ACC112 (cell line): ENCODE data around the gene MPP3.
A peak's percentile ranks its signal among the peaks of the same experiment; 100 is the strongest.

Experiments
- H2AFZ ChIP-seq: fragments of 200-600 bp; sonication (generic); one replicate; pipeline ENCODE4 v1.6.0; 2017; ENCODE audit warnings: antibody characterized with exemption, low read length; ENCODE audit not compliant: unreplicated experiment
- H3K27ac ChIP-seq: fragments of 200-600 bp; sonication (generic); 2 replicates; pipeline ENCODE4 v1.5.1; 2014; ENCODE audit warnings: low read depth, mild to moderate bottlenecking, antibody characterized with exemption, low read length, moderate library complexity
- H3K27me3 ChIP-seq: fragments of 200-600 bp; sonication (generic); 2 replicates; pipeline ENCODE4 v1.6.1; 2014; ENCODE audit warnings: mild to moderate bottlenecking, antibody characterized with exemption, low read length, moderate library complexity, mixed read lengths; ENCODE audit not compliant: insufficient read depth
- H3K36me3 ChIP-seq: fragments of 200-600 bp; sonication (generic); 2 replicates; pipeline ENCODE4 v1.6.1; 2016; ENCODE audit warnings: mild to moderate bottlenecking, antibody characterized with exemption, low read length, moderate library complexity, mixed read lengths; ENCODE audit not compliant: insufficient read depth
- H3K4me1 ChIP-seq: fragments of 200-600 bp; sonication (generic); one replicate; pipeline ENCODE4 v1.6.1; 2016; ENCODE audit warnings: low read length, mixed read lengths; ENCODE audit not compliant: insufficient read depth, unreplicated experiment, control insufficient read depth
- H3K4me3 ChIP-seq: fragments of 200-600 bp; sonication (generic); 2 replicates; pipeline ENCODE4 v1.5.1; 2014; ENCODE audit warnings: mild to moderate bottlenecking, low read depth, low read length
- H3K79me2 ChIP-seq: fragments of 200-600 bp; sonication (generic); one replicate; pipeline ENCODE4 v1.6.0; 2016; ENCODE audit warnings: low read length; ENCODE audit not compliant: control insufficient read depth, unreplicated experiment, insufficient read depth

MPP3 gene

GRCh38 chr17:43784628-43785101 lies 48.3 kb downstream of the MPP3 start:
- Histone ChIP-seq H3K27me3 (no peaks in the 10 kb centered on the region), H3K36me3 (no peaks in the 10 kb centered on the region), H3K27ac (peak overlapping the region; percentile 76), H3K79me2 (no peaks in the 10 kb centered on the region), H2AFZ (peak overlapping the region; percentile 20), H3K4me3 (peak overlapping the region; percentile 44), H3K4me1 (peaks cover 27% of the 10 kb centered on the region)

- Histone ChIP-seq H3K4me3 (peak overlapping the region; percentile 44; the same call in 1 of the 2 replicates), H3K36me3 (no peaks in the 10 kb centered on the region), H2AFZ (peak overlapping the region; percentile 20), H3K4me1 (peaks cover 32% of the 10 kb centered on the region), H3K79me2 (no peaks in the 10 kb centered on the region), H3K27ac (peak overlapping the region; percentile 76), H3K27me3 (no peaks in the 10 kb centered on the region)
Measured at GRCh38 chr17:43784068-43784467, 48.9 kb downstream of the MPP3 start.

DNA sequence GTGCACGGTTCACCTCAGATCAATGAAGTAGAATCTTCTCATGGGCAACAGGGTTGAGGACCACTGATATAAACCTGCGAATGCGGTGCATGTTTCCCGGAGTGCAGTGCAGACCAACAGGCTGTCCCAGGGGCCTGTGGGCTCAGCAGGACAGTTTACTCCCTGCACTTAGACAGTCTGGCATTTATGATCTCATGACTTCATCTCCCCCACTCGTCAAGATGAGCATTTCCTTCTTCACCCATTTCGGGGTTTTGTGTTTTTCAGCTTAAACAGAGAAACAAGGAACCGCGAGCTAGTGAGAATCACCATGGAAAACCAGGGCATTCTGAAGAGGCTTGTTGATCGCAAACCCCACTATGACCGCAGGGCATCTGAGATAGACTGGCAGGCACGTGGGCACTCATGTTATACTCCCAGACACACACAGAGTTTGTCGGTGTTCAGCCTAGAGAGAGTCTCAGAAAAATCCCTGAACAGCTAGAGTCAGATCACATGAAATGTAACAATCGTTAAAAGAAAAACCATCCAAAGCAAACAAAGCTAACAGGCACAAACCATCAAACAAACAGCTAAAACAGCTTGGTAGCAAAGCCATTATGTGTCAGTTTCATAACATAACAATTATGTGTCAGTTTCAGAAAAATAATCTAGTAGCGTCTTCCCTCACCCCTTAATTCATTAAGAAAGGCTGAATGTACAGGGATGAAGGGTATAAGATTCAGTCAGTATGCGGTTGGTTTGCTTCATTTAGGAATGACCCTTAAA lies 49.8 kb downstream of the MPP3 start:
- Histone ChIP-seq H2AFZ (peak overlapping the region; percentile 20), H3K79me2 (peaks cover under 1% of the 10 kb centered on the region), H3K36me3 (no peaks in the 10 kb centered on the region), H3K4me1 (peaks cover 32% of the 10 kb centered on the region), H3K27ac (peak overlapping the region; percentile 76), H3K27me3 (no peaks in the 10 kb centered on the region), H3K4me3 (no peak overlapping the region)

DNA sequence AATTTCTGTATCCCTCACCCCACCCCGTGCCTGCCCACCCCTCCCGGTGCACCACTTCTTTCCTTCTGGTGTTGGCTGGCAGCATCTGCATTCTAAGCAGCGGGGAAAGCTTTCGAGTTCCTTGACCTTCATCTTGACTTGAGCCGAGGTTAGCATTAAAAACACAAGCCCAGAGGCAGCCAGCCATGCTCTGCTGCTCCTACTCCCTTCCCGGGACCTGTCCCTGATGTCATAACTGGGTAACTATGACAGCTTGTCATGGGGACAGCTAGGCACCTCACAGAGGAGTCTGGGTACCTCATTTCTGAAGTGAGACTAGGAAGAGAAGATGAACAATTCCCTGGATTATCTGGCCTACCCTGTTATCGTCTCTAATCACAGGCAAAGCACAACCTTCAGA lies 52.8 kb downstream of the MPP3 start, which contains the start of gene CFAP97D1:
TSS of gene CFAP97D1 (plus strand) at position 301 of the 400 bp plus-strand sequence. CDS start at position 329, 28 bp downstream.
- peak within 1 kb of the TSS; percentile 97 for H3K4me3 ChIP-seq
- H3K27me3 ChIP-seq: no peaks in the 10 kb centered on the region
- peak within 1 kb of the TSS; percentile 94 for H2AFZ ChIP-seq
- no peak within 1 kb of the TSS for H3K27ac ChIP-seq
- 0 out of 2 replicates have a peak, but pooled peaks cover 4% of the 10 kb centered on the region for H3K36me3 ChIP-seq
- peaks cover 23% of the 10 kb centered on the region for H3K79me2 ChIP-seq
- peaks cover 36% of the 10 kb centered on the region for H3K4me1 ChIP-seq

DNA sequence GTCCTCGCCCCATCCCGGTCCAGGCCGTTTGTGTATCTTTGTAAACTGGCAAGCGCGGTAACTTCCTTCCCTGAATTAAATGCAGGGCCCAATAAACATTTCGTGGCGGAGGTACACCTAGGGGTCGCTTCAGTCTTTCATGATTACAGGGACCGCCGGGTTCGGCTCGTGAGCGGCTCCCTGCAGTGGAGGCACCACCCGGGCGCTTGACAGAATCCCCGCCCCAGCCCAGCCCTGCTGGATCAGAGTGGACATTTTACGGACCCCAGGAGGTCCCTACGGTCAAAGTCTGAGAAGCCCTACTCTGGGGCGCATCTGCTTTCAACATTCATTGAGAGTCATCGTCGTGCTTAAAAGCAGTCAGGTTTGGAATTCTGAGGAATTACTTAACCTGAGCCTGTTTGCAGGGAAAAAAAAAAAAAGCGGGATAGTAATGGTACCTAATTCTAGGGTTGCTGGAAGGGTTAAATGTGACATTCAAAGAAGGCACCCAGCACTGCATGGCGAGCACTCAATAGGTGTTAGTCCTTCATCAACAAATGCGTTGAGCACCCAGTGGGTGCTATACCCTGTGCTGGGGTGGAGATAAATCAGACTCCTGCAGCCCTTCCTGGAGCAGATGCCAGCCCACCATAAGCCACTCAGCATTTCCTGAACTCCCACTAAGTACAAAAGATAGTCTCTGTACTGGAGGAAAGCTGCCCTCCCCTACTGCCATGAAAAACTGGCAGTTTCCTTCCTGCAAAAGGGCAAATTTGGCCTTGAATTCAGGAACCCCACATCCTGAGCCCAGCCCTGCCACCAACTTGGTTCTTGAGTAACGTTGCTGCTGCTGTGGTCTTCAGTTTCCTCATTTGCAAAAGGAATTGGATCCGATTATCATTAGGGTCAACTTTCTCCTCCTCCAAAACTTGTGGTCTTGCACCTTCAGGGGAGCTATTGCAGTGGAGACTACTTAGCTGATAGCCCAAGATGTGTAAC lies 53.5 kb downstream of the MPP3 start:
- peaks cover 29% of the 10 kb centered on the region for H3K4me1 ChIP-seq
- peak overlapping the region; percentile 92; the same call in 1 of the 2 replicates for H3K27ac ChIP-seq
- peak overlapping the region; percentile 97 for H3K4me3 ChIP-seq
- H2AFZ ChIP-seq: peak overlapping the region; percentile 94
- H3K27me3 ChIP-seq: no peaks in the 10 kb centered on the region
- H3K36me3 ChIP-seq: peaks cover 9% of the 10 kb centered on the region; the same call in 1 of the 2 replicates
- peaks cover 24% of the 10 kb centered on the region for H3K79me2 ChIP-seq

DNA sequence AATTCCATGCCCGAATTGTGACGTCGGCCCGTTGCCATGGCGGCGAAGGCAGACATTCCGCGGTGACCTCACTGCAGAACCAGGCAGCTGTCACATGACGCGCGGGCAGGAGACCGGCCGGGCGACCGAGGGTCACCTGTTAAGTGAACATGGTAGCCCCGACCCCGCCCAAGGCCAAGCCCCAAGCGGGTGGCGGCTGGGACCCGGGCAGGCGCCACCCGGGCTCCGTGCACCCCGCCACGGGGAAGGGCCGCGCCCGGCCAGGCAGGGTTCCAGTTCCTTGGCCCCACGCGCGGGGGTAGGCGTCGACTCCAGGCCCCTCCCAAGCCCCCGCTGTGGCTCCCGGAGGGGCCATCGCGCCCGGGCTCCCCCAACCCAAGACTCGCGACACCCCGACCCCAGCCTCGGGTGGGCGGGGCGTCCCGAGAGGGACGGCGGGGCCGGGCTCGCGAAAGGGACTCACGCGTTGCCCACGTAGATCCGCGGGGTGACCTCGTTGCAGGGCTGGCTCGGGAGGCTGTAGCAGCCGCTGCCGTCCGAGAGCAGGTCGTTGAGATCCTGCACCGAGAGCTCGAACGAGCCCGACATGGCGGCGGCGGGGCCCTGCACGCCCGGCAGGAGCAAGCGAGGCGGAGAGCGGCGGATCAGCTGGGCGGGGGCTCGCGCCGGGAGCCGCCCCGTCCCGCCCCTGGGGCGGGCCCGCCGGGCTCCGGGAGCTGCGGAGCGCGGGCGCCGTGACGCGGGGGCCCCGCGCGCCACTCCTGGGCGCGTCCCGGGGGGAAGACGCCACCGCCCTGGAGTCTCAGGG lies 54.4 kb downstream of the MPP3 start, which contains the start of gene DUSP3:
TSS of gene DUSP3 (minus strand) at position 641 of the 808 bp plus-strand sequence. CDS start at position 588, 53 bp downstream.
- Histone ChIP-seq H3K4me3 (peak within 1 kb of the TSS; percentile 97), H3K36me3 (peaks cover 14% of the 10 kb centered on the region; the same call in 1 of the 2 replicates), H3K79me2 (peaks cover 24% of the 10 kb centered on the region), H3K27ac (peak within 1 kb of the TSS; percentile 92), H3K27me3 (no peaks in the 10 kb centered on the region), H2AFZ (peak within 1 kb of the TSS; percentile 94), H3K4me1 (peaks cover 20% of the 10 kb centered on the region)

GRCh38 chr17:43774304-43775250 lies 58.4 kb downstream of the MPP3 start:
- no peak overlapping the region for H2AFZ ChIP-seq
- peaks cover 24% of the 10 kb centered on the region for H3K79me2 ChIP-seq
- H3K36me3 ChIP-seq: peaks cover 25% of the 10 kb centered on the region; the same call in 1 of the 2 replicates
- no peak overlapping the region for H3K4me3 ChIP-seq
- no peak overlapping the region for H3K27ac ChIP-seq
- no peaks in the 10 kb centered on the region for H3K27me3 ChIP-seq
- H3K4me1 ChIP-seq: peaks cover 9% of the 10 kb centered on the region

- H3K4me3 ChIP-seq: no peak overlapping the region
- H3K27me3 ChIP-seq: no peaks in the 10 kb centered on the region
- no peak overlapping the region for H3K27ac ChIP-seq
- H2AFZ ChIP-seq: no peak overlapping the region
- H3K36me3 ChIP-seq: peaks cover 25% of the 10 kb centered on the region; the same call in 1 of the 2 replicates
- H3K79me2 ChIP-seq: peaks cover 24% of the 10 kb centered on the region
- H3K4me1 ChIP-seq: peaks cover 5% of the 10 kb centered on the region
Measured at GRCh38 chr17:43772877-43773648, 59.9 kb downstream of the MPP3 start.
